AG04449 (cell line): ENCODE data around the gene SEC23IP.

Experiments used
- CTCF ChIA-PET: fragments of 350-600 bp; formaldehyde crosslinking; extraction: SDS; loops from one replicate; lab custom pipeline; 2021; ENCODE audit warnings: antibody characterized with exemption; lab: Yijun Ruan, JAX
- POLR2A ChIA-PET: fragments of 400-600, 350-600 bp; formaldehyde crosslinking; extraction: SDS; loops from one replicate; lab custom pipeline; 2020; ENCODE audit warnings: antibody characterized with exemption, inconsistent platforms; lab: Yijun Ruan, JAX
- DNase-seq: peaks from one replicate; pipeline ENCODE4 v3.0.0-alpha.2; 2010; ENCODE audit warnings: low read depth, low spot score
- H3K4me3 ChIP-seq: 2 replicates; pipeline ENCODE4 v1.5.1; 2011; ENCODE audit warnings: low read depth, mild to moderate bottlenecking, control low read depth, low read length
- CTCF ChIP-seq: IDR thresholded peaks from one replicate; pipeline ENCODE4 v1.5.1; 2011; ENCODE audit warnings: mild to moderate bottlenecking, moderate library complexity, low read length, control low read depth, inconsistent platforms; ENCODE audit not compliant: insufficient read depth; ENCODE audit errors: missing control alignments

SEC23IP gene

DNA sequence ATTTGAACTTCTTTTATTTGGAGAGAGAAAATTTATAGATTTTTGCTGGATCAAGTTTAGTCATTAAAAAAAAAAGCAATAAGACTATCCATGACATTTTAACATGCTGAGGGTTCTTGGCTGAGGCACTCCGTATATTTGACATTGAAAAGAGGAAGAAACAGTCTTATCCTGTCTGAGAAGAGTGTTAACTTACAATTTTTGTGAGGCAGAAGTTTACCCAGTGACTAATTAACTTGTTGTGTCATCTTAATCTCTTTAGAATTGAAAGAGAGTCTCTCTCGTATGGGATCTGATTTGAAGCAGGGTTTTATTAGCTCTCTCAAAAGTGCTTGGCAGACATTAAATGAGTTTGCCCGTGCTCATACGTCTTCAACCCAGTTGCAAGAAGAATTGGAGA is 39.3 kb downstream of the SEC23IP start:
- DNase-seq: no peak
- POLR2A ChIA-PET: no interaction called here
- H3K4me3 ChIP-seq: no peak overlapping the region
- TF ChIP-seq CTCF: no peak
- CTCF ChIA-PET: interaction anchor here (1.6 kb wide), 1 partner anchor 182 kb away, joined by 6 read pairs; no protein-coding TSS in a partner anchor

DNA sequence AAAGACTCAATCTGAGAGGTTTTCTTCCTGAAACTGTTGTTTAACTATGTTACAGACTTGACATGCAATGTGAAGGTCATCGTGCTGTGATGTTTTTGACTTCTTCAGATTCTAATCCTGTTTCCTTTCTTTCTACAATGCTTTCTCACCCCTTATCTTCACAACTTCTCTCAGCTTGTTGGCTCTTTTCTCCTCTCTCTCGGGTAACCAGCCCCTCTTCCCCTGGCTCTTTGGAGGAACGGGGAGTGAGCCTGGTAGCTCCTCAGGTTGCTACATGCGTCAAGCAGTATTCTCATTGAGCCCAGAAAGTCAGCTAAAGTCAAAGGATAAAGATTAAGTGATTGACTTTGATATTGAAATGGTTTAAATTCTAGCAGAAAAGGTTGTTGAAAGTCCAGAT is 40.1 kb downstream of the SEC23IP start:
- CTCF ChIA-PET: interaction anchor here (0.6 to 1.6 kb wide), 2 partner anchors 183 to 246 kb away, joined by 3 to 6 read pairs; no protein-coding TSS in a partner anchor
- no peak for TF ChIP-seq CTCF
- POLR2A ChIA-PET: no interaction called here
- no peak for DNase-seq
- no peak overlapping the region for H3K4me3 ChIP-seq

DNA sequence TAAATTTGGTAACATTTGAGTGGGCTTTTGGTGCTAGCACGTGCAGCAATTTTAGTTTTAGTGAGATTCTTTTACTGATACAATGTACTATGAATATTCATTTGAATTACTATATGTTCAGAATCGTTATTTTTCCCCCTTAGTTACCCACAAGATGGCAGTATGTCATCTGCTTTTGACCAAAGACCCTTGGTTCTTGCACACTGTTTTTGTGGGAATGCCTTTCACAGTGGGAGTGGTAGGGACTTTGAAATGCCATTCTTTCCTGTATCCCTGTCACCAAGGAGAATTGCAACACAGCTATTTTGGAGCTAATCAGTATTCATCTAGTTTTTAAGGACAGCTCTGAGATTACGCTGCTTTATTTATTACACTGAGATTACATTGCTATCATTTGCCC is 40.6 kb downstream of the SEC23IP start:
- TF ChIP-seq CTCF: peak; percentile 7
- ChIA-PET CTCF (interaction anchor here (1.6 kb wide), 1 partner anchor 183 kb away, joined by 6 read pairs; no protein-coding TSS in a partner anchor), POLR2A (no interaction called here)
- no peak overlapping the region for H3K4me3 ChIP-seq
- no peak for DNase-seq

- no peak for TF ChIP-seq CTCF
- H3K4me3 ChIP-seq: no peak overlapping the region
- POLR2A ChIA-PET: no interaction called here
- no peak for DNase-seq
- CTCF ChIA-PET: no interaction called here
Observed at GRCh38 chr10:119940487-119940886, 48.0 kb downstream of the SEC23IP start.

GRCh38 chr10:119942973-119943372 is 50.4 kb downstream of the SEC23IP start:
- ChIA-PET CTCF (no interaction called here), POLR2A (no interaction called here)
- no peak for TF ChIP-seq CTCF
- no peak overlapping the region for H3K4me3 ChIP-seq
- no peak for DNase-seq

DNA sequence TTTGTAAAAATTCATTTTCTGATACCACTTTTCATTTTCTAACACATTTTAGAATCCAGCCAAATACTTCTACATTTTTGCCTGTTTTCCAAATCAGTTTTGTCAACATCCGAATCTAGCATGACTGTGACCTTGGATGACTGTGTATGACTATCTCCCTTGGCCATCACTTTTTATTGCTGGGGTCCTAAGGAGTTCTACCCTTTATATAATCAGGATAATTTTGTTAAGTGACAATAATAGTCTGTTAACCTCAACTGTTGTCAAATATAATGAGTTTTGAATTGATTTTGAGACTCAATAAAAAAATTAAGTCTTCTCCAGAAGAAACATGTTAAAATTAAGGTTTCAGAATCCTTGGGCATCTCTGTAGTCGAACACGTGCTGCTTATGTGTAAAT is 53.3 kb downstream of the SEC23IP start:
- H3K4me3 ChIP-seq: no peak overlapping the region
- CTCF ChIA-PET: no interaction called here
- POLR2A ChIA-PET: no interaction called here
- DNase-seq: no peak
- no peak for TF ChIP-seq CTCF
